Bronchial epithelial cell (primary cell): Measurements from ENCODE around the gene SYDE2. TPM values are rescaled to one million over a fixed set of nuclear protein-coding genes. Genes with fewer than 3 reads are reported as not detected.
"Not testable (repeated sequence)": the region's sequence is repeated elsewhere in the genome, so short reads cannot be mapped to it uniquely, and the experiment has no call there.

Source experiments
- DNase-seq: peaks from one replicate; pipeline ENCODE4 v3.0.0-alpha.2; 2010; ENCODE audit warnings: low read depth
- FAIRE-seq: peaks from 2 replicates; lab custom pipeline; 2011; peaks lifted over from hg19 to GRCh38; lab: Jason Lieb, UNC
- H3K27me3 ChIP-seq: 2 replicates; pipeline ENCODE4 v1.5.1; 2011; ENCODE audit warnings: low read length; ENCODE audit not compliant: control insufficient read depth, insufficient read depth
- H3K36me3 ChIP-seq: 2 replicates; pipeline ENCODE4 v1.5.1; 2011; ENCODE audit warnings: low read length; ENCODE audit not compliant: control insufficient read depth, insufficient read depth
- H3K4me3 ChIP-seq: 2 replicates; pipeline ENCODE4 v1.5.1; 2011; ENCODE audit warnings: mild to moderate bottlenecking, low read depth, low read length, control low read depth
- CTCF ChIP-seq: IDR thresholded peaks from 2 replicates; pipeline ENCODE4 v1.5.1; 2011; ENCODE audit warnings: mild to moderate bottlenecking, moderate library complexity, low read length, control low read depth, inconsistent platforms; ENCODE audit not compliant: insufficient read depth, severe bottlenecking
- total RNA-seq: library from RNA; depleted of rRNA; stranded (reverse); fragments of >200 nt; gene quantifications from 2 replicates; pipeline ENCODE4 v1.2.1, GENCODE V29; 2014

SYDE2 gene
- total RNA-seq, 1 donor from 2014 or later = 4.7 TPM

GRCh38 chr1:85199667-85200462, 951 bp downstream of the SYDE2 start:
- DNase-seq (peak; percentile 35), FAIRE-seq (no peak)
- peak overlapping the region; percentile 84 for H3K4me3 ChIP-seq
- TF ChIP-seq CTCF = no peak
- H3K36me3 ChIP-seq = no peaks in the 10 kb centered on the region
- no peaks in the 10 kb centered on the region for H3K27me3 ChIP-seq

- FAIRE-seq (no peak), DNase-seq (peak; percentile 50)
- no peaks in the 10 kb centered on the region for H3K27me3 ChIP-seq
- TF ChIP-seq CTCF = no peak
- H3K36me3 ChIP-seq = no peaks in the 10 kb centered on the region
- peak overlapping the region; percentile 4 for H3K4me3 ChIP-seq
Observed at GRCh38 chr1:85198864-85199263, 2.0 kb downstream of the SYDE2 start.

- no peak for FAIRE-seq
- Histone ChIP-seq H3K36me3 (no peaks in the 10 kb centered on the region), H3K27me3 (no peaks in the 10 kb centered on the region), H3K4me3 (no peak overlapping the region)
- DNase-seq = no peak
- no peak for TF ChIP-seq CTCF
Observed at GRCh38 chr1:85196358-85196757, 4.5 kb downstream of the SYDE2 start.

GRCh38 chr1:85195703-85196102, 5.1 kb downstream of the SYDE2 start:
- no peaks in the 10 kb centered on the region for H3K36me3 ChIP-seq
- H3K27me3 ChIP-seq = no peaks in the 10 kb centered on the region
- H3K4me3 ChIP-seq = no peak overlapping the region
- DNase-seq = no peak
- no peak for TF ChIP-seq CTCF
- no peak for FAIRE-seq

GRCh38 chr1:85192129-85192528, 8.7 kb downstream of the SYDE2 start:
- not testable (repeated sequence) for H3K27me3 ChIP-seq, H3K4me3 ChIP-seq, FAIRE-seq, DNase-seq, H3K36me3 ChIP-seq

GRCh38 chr1:85189120-85189519, 11.7 kb downstream of the SYDE2 start:
- DNase-seq (no peak), FAIRE-seq (no peak)
- TF ChIP-seq CTCF = no peak
- no peak overlapping the region for H3K4me3 ChIP-seq
- H3K27me3 ChIP-seq = no peaks in the 10 kb centered on the region
- peaks cover 2% of the 10 kb centered on the region for H3K36me3 ChIP-seq
